BE2C (cell line): ENCODE data around the gene TXNDC15.
"Not testable (repeated sequence)": the region's sequence is repeated elsewhere in the genome, so short reads cannot be mapped to it uniquely, and the experiment has no call there.

Experiments
- DNase-seq: peaks from one replicate; pipeline ENCODE4 v3.0.0-alpha.2; 2020
- H3K27me3 ChIP-seq: fragments of 250-450 bp; sonication (Bioruptor Pico); 2 replicates; pipeline ENCODE4 v1.5.1; 2020; ENCODE audit warnings: mild to moderate bottlenecking
- H3K36me3 ChIP-seq: fragments of 250-450 bp; sonication (Bioruptor Pico); 2 replicates; pipeline ENCODE4 v1.5.1; 2020; ENCODE audit warnings: mild to moderate bottlenecking
- H3K4me1 ChIP-seq: fragments of 250-450 bp; sonication (Bioruptor Pico); 2 replicates; pipeline ENCODE4 v1.5.1; 2020
- H3K4me3 ChIP-seq: 2 replicates; pipeline ENCODE4 v1.5.1; 2011; ENCODE audit warnings: low read depth, low read length
- H3K9me3 ChIP-seq: fragments of 250-450 bp; sonication (Bioruptor Pico); 2 replicates; pipeline ENCODE4 v1.5.1; 2020
- TF ChIP-seq, protein P1 (sequence below): IDR thresholded peaks from 2 replicates; pipeline ENCODE4 v1.5.1; 2012; ENCODE audit warnings: mild to moderate bottlenecking, low read depth, low read length

The TXNDC15 gene

DNA sequence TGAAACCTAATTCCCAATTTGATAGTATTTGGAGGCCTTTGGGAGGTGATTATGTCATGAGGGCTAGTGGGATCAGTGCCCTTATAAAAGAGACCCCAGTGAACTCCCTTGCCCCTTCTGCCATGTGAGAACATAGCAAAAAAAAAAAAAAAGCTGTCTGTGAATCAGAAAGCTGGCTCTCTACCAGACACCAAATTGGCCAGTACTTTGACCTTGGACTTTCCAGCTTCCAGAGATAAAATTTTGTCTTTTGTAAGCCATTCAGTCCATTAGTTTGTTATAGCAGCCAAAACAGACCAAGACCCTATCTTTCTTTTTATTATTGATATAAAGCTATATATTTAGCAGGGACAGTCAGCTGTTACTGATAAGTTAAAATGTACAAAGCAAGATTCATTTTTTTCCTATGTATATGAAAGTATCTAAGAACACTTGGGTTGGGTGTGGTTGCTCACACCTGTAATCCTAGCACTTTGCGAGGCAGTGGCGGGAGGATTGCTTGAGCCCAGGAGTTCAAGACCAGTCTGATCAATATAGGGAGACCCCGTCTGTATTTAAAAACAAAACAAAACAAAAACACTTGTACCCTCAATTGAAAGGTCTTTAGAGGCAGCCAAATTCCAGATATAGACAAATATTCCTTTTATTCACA lies 36.5 kb upstream of the TXNDC15 start:
- TF ChIP-seq, protein P1, sequence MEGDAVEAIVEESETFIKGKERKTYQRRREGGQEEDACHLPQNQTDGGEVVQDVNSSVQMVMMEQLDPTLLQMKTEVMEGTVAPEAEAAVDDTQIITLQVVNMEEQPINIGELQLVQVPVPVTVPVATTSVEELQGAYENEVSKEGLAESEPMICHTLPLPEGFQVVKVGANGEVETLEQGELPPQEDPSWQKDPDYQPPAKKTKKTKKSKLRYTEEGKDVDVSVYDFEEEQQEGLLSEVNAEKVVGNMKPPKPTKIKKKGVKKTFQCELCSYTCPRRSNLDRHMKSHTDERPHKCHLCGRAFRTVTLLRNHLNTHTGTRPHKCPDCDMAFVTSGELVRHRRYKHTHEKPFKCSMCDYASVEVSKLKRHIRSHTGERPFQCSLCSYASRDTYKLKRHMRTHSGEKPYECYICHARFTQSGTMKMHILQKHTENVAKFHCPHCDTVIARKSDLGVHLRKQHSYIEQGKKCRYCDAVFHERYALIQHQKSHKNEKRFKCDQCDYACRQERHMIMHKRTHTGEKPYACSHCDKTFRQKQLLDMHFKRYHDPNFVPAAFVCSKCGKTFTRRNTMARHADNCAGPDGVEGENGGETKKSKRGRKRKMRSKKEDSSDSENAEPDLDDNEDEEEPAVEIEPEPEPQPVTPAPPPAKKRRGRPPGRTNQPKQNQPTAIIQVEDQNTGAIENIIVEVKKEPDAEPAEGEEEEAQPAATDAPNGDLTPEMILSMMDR = no peak
- DNase-seq = no peak
- Histone ChIP-seq H3K9me3 (no peaks in the 10 kb centered on the region), H3K27me3 (no peaks in the 10 kb centered on the region), H3K4me1 (no peaks in the 10 kb centered on the region), H3K36me3 (peaks cover 36% of the 10 kb centered on the region), H3K4me3 (no peak overlapping the region)

DNA sequence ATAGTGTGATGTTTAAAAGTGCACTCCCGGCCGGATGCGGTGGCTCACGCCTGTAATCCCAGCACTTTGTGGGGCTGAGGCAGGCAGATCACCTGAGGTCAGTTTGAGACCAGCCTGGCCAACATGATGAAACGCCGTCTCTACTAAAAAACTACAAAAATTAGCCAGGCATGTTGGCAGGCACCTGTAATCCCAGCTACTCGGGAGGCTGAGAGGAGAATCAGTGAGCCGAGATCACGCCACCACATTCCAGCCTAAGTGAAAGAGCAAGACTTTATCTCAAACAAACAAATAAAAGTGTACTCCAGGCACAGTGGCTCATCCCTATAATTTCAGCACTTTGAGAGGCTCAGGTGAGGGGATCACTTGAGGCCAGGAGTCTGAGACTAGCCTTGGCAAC lies 35.8 kb upstream of the TXNDC15 start:
- DNase-seq, H3K4me1 ChIP-seq, H3K27me3 ChIP-seq, H3K4me3 ChIP-seq, H3K9me3 ChIP-seq: not testable (repeated sequence)
- peaks cover 31% of the 10 kb centered on the region for H3K36me3 ChIP-seq

DNA sequence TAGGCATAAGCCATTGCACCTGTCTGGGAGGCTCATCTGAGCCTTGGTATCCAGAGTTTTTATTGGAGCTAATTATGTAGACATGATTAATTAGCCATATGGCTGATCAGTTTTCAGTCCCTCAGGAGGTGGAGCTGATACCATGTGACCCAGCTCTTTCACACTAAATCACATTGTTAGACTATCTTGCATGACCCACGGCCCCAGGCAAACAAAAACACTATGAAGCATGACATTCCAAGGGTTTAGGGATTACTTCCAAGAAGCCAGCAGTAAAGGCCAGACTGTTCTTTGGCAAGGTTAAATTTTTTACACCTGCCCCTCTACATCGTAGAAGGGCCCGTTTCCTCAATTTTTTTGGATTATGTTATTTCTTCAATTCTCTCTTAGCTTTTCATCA lies 33.4 kb upstream of the TXNDC15 start:
- Histone ChIP-seq H3K36me3 (peaks cover 23% of the 10 kb centered on the region), H3K4me3 (no peak overlapping the region), H3K27me3 (no peaks in the 10 kb centered on the region), H3K9me3 (no peaks in the 10 kb centered on the region), H3K4me1 (peaks cover 6% of the 10 kb centered on the region)
- no peak for DNase-seq
- TF ChIP-seq, protein P1 = no peak

DNA sequence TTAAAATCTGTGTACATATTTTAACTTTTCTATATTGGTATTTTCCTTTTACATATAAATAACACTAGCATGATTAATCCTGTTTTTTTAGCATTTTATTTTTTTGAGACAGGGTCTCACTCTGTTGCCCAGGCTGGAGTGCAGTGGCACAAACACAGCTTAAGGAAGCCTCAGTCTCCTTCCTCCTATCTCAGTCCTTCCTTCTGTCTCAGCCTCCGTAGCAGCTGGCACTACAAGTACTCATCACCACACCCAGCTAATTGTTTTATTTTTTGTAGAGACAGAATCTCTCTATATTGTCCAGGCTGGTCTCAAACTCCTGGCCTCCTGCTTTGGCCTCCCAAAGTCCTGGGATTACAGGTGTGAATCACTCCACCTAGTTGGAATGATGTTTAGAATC lies 29.9 kb upstream of the TXNDC15 start:
- Histone ChIP-seq H3K4me1 (peaks cover 6% of the 10 kb centered on the region), H3K9me3 (no peaks in the 10 kb centered on the region), H3K4me3 (no peak overlapping the region), H3K36me3 (peaks cover 29% of the 10 kb centered on the region), H3K27me3 (no peaks in the 10 kb centered on the region)
- TF ChIP-seq, protein P1 = no peak
- DNase-seq = no peak

DNA sequence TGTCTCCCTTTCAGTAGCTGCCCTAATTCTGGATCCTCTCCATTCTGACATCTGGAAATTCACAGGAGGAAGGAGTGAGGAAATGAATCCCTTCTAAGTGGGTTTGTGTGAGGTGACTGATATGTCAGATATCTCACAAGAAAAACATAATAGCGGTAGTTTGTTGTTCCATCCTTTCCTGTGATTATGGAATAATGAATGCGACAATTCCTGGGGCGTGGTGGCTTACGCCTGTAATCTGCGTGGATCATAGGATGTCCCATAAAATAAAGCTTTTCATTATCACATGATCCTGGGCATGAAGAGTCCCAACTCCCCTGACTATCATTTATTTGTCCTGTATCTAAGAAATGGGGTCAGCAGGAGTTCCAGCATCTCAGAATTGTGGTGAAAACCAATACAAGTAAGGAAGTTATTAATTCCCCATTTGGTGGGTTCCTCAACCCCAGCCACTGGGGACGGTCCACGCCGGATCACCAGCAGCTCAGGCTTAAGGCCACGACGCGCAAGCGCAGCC lies 28.8 kb upstream of the TXNDC15 start:
- TF ChIP-seq, protein P1 = no peak
- no peaks in the 10 kb centered on the region for H3K9me3 ChIP-seq
- peak overlapping the region; percentile 77 for H3K4me3 ChIP-seq
- DNase-seq = no peak
- no peaks in the 10 kb centered on the region for H3K27me3 ChIP-seq
- H3K36me3 ChIP-seq = peaks cover 24% of the 10 kb centered on the region
- peaks cover 6% of the 10 kb centered on the region for H3K4me1 ChIP-seq

DNA sequence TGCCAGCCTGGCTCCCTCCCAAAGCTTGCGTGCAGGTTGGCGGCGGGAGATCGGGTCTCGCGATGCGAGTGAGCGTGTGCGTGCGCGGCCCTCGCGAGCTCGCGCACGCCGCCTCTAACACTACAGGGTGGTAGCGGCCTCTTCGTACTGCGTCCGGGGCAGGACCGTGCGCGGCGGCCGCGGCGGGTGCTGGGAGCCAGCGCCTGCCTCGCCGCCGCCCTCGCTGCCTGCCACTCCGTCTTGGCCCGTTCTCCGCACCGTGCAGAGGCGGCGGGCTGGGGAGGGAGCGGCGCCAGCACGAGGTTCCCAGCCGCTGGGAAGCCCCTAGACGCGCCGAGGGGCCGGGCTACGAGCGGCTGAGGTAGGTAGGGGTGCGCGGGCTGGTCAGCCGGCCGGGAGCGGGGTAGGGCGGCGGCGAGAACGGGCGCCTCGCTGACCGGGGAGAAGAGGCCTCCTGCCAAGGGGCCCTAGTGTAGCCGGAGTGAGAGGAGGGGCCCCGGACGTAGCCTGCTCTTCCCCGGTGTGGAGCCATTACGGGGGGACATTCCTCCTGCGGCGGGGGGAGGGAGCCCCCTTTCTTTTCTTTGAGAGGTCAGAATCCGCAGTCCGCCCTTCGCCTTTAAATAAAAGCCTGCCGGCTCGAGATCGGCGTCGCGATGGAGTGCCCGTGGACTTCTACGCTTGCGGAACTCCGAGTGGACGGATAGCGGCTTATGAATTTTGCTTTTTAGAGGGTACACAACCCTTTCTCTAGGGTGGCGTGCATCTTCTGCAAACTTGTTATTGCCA lies 28.1 kb upstream of the TXNDC15 start, which contains the start of gene C5orf24:
TSS of gene C5orf24 (plus strand) at position 117 of the 789 bp plus-strand sequence. CDS start 8,933 bp downstream, outside the sequence.
- TF ChIP-seq, protein P1 = no peak
- Histone ChIP-seq H3K9me3 (no peaks in the 10 kb centered on the region), H3K27me3 (no peaks in the 10 kb centered on the region), H3K4me3 (peak within 1 kb of the TSS; percentile 77), H3K4me1 (peaks cover 7% of the 10 kb centered on the region), H3K36me3 (peaks cover 22% of the 10 kb centered on the region)
- DNase-seq = peak; percentile 96
